Measurements from ENCODE around the gene NR3C2.

GRCh38 chr4:148152868-148153625, 289.2 kb downstream of the NR3C2 start:
- TF ChIP-seq, protein P1, sequence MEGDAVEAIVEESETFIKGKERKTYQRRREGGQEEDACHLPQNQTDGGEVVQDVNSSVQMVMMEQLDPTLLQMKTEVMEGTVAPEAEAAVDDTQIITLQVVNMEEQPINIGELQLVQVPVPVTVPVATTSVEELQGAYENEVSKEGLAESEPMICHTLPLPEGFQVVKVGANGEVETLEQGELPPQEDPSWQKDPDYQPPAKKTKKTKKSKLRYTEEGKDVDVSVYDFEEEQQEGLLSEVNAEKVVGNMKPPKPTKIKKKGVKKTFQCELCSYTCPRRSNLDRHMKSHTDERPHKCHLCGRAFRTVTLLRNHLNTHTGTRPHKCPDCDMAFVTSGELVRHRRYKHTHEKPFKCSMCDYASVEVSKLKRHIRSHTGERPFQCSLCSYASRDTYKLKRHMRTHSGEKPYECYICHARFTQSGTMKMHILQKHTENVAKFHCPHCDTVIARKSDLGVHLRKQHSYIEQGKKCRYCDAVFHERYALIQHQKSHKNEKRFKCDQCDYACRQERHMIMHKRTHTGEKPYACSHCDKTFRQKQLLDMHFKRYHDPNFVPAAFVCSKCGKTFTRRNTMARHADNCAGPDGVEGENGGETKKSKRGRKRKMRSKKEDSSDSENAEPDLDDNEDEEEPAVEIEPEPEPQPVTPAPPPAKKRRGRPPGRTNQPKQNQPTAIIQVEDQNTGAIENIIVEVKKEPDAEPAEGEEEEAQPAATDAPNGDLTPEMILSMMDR (conservative IDR thresholded peaks at IDR 0.05; ENCODE audit: low read length) = no peak
- TF ChIP-seq EZH2phosphoT487 (IDR thresholded peaks at IDR 0.05; ENCODE audit: borderline replicate concordance, low read depth, low read length) = no peak

All from OCI-LY7 (cell line).